Measurements from ENCODE around the gene SEC14L1.

SEC14L1 gene

DNA sequence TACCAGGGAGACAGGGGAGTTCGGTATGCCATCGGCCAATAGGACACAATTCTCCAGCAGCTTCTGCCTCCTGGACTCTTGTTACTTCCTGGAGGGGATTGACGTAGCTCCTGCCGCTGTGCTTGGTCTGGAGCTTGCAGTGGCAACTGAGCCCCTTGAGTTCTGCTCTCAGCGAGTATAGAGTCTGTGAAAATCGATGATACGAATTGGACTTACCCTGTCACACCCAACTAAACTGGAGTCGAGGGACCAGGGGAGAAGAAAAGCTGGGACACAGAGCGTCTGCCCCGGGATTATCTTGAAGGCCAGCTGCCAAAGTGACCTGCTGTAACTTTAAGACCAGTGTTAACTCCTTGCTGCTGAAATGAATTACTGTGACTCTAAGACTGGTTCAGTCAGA, 22.2 kb downstream of the SEC14L1 start:
- no peak for DNase-seq (ENCODE audit: low read depth, low spot score)

DNA sequence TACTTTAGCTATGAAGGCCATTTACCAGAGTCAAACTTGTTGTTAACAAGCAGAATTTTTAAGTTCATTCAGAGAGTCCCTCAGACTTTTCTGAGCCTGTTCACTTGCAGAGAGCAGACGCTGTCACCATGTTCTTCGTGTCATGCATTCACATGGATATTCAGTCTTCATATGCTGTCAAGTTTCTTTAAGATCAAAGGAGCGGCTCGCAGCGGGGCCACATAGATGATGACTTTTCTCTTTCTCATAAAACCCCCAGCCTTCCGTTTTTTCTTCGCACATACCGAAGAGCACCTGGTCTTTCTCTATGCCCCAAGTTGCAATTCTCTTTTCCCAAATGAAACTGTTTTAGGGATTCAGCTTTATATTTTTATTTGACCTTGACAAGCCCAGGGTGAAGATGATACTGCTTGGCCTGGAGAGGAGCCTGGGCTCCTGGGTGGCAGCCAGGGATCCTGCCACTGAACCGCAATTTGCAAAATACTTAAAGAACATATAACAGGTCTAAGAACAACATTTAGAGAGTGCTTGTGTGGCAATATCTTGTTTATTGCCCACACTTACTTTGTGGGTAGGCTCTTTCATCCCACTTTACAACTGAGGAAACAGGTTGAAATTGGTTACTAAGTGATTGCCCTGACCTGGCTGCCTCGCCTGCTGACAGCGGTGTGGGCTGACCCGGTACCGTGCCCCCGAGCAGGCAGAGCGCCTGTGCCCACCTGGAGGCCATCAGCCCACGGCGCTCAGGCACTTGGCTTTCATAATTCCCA, 22.9 kb downstream of the SEC14L1 start:
- DNase-seq (ENCODE audit: low read depth, low spot score) = no peak

DNA sequence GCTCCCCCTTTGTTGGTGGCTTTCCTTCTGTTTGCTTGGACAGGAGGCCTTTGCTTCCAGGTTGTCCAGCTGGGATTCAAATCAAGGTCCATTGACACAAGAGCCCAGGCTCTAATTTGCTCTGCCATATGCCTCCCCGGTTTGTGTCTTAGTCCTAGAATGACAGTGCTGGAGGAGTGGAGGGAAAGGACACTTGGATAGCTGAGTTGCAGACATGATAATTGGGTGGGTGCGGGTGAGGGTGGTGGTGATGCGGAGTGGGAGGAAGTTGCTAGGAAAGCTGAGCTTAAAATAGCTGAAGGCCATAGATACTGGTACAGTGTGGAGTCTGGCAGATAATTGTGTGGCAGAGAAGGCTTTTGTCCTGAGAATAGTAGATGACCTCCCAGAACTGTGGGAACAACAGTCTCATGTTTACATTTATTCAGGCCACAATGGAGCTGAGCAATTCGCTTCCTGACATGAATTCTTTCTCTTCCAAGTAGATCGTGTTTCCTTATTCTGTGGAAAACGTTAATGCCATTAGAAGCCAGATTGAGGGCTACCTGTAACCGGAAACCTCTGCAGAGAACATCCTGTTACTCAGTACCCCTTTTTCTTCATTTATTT, 23.8 kb downstream of the SEC14L1 start:
- DNase-seq (ENCODE audit: low read depth, low spot score) = no peak

DNA sequence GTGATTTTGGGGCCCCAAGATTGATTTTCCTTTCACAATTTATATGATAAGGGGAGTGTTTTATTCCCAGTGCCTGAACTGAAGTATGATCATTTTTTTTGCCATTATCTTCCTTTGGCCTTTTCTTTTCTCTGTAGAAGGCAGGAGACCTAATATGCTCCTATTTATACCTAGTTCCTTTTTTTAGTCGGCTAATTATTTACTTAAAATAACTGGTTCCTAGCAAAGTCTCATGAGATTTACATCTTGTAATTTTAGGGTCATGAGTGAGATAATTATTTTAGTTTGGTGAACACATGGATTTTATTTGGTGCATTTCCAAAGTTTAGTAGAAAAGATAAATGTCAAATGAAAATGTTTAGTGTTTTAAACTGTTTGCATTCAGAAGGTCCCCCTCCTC, 24.8 kb downstream of the SEC14L1 start:
- DNase-seq (ENCODE audit: low read depth, low spot score) = no peak

DNA sequence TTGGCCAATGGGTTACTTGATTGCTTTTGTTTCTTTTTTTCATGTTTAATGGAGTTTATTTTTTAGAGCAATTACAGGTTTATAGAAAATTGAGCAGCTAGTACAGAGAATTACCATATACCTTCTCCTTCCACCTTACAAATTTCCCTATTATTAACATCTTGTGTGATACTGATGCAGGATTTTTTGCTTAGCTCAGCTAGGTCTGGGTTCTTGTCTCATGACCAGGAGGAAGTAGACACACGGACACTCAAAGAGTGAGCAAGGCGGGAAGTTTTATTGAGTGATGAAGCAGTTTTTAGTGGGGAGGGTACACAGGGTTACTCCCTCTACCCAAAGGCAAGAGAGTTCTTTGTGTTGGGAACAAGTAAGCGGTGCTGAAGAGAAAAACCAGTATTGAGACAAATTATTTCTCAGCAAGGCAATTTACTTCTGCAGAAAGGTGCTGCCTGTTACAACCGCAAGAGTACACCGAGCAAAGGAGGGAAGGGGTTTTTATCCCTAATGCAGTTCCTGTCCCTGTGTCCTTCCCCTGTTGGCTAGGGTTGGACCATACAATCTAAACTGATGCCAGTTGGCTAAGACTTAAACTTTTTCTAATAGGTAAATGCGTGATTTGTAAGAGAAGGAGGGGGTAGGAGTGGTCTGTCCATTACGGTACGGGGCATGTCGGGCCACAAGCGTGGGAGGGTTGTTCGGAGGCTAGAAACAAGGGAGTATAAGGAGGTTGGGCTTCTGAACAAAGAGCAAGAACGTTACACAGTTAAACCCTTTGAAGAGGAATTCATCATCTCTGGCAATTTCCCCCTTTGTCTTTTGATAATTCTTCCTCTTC, 26.9 kb downstream of the SEC14L1 start:
- no peak for DNase-seq (ENCODE audit: low read depth, low spot score)

DNA sequence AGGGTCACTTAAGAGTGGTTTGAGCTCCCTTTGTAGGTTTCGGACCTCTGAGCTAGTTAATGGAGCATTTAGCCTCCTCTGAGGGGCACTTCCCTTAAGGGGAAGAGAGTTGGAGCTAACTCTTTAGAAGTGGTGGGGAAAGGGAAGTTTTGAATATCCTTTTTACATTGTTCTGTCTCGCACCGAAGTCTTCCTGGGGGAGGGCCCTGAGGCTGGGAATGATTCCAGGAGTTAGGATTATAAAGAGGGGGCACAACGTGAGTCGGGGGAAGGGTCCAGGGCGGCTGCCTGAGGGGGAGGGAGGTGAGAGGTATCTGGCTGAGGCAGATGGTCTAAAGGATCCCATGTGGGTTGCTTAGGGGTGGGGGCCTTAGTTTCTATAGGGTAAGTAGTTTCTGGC, 32.3 kb downstream of the SEC14L1 start:
- DNase-seq (ENCODE audit: low read depth, low spot score) = no peak

DNA sequence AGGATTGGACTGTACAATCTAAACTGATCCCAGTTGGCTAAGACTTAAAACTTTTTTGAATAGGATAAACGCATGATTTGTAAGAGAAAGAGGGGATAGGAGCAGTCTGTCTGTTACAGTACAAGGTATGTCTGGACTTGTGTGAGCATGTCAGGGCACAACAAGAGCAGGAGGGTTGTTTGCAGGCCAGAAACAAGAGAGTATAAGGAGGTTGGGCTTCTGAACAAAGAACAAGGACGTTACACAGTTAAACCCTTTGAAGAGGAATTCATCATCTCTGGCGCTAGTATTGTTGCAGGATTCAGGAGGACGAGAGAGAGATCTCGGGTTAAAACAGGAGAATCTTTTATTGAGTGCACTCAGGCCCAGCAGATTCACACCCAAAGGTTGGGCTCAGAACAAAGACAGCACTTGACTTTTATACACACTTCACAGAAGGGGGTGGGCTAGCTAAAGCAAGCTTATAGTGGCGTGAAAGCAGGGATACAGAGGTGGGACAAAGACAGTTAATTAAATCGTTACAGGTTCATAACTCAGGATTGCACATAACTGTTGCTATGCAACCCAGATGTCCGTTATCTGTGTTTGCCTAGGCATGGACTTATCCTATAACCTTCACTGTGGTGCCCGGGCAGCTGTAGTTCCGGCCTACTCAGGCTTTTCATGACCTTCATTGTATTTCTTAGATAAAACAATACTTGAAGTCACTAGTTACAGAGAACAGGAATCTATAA, 34.3 kb downstream of the SEC14L1 start:
- no peak for DNase-seq (ENCODE audit: low read depth, low spot score)

DNA sequence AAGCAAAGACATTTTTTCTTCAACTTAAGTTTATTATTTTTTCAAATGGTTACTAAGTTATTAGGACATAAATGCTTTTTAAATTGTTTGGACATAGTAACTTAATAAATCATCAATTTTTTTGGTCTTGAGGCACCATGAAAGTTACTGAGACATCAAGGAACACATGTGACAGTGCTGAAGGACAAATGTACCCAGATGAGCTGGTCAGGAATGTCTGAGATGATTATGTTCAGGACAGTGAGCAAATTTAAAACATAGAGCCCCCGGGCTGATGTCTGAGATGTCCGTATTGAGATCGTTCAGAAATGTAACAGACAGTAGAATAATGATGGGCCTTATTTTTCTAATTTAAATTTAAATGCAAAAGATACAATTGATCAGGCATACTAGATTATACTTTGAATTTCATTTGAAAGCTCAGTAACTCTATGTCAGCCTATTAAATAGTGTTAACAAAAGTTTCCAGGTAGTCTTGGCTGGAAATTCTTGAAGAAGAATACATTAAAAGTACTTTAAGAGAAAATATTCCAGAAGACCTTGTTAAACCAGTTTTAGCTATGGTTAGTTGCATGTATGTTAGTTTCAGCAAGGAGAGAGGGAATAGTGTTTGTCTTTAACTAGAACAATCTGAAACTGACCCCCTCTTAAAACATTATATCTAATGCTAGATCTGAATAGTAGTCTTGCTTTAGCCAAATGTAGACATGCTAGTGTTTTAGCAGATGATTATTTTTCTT, 36.4 kb downstream of the SEC14L1 start:
- no peak for DNase-seq (ENCODE audit: low read depth, low spot score)

DNA sequence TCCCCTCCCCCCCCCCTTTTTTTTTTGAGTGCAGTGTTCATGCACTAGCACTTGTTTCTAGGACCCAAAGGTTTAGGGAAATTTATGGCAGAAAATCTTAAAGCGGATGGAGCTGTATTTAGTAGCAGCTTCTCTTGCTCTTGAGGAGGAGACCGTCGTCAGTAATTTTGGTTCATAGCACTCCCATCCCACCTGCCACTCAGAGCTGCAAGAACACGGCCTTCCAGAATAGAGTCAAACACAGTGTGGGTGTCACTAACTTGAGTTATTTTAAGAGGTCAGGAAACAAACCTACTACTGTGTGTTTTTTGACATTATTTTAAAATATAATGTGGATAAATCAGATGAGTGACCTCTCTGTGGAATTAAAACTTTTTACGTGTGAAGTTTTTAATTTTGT, 37.3 kb downstream of the SEC14L1 start:
- DNase-seq (ENCODE audit: low read depth, low spot score) = no peak

DNA sequence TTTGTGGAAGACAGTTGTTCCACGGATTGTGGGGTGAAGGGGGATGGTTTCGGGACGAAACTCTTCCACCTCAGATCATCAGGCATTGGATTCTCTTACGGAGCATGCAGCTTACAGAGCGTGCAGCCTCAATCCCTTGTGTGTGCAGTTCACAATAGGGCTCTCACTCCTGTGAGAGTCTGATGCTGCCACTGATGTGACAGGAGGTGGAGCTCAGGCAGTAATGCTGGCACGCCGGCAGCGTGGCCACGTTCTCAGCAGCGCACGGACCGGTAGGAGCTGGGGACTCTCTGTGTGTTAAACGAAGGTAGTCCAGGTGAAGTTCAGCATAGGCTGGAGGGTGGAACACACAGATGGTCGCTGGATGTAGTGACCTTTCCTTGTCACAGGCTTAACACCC, 37.8 kb downstream of the SEC14L1 start:
- no peak for DNase-seq (ENCODE audit: low read depth, low spot score)

DNA sequence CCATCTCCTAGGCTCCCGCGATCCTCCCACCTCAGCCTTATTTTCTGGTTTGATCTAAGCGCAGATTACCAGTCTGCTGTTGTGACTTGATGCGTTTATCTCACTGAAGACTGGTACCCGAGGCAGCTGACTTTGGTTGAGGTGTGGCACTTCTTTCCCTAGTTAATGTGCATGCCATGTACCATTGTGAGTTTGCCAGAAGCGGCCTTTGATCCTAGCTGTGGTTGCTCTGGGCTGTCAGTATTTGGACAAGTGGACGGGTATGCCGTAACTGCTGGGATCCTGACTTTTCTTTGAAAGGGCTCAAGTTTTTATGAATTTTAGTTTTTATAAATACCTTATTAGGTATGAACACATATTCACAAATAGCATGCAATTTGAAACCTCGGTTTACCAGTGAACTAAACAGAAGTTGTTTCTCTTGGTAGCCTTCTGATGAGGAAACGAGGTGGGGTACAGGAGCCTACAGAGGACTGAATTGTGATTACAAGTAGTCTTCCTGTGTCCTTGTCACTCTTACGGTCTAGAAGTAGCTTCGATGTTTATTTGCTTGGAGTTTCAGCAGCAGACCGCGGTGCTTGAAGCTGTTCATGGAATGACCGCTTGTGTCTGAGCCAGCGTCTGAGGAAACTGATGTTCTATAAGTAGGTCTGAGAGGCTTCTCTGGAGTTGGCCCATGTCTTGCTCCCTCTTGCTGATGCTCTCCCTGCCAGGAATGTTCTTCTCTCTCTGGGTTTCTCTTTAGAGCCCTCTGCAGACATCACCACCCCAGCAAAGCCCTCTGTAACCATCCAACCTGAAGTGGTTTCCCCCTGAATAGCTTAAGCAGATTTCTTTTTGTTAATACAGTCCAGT, 40.0 kb downstream of the SEC14L1 start:
- no peak for DNase-seq (ENCODE audit: low read depth, low spot score)

DNA sequence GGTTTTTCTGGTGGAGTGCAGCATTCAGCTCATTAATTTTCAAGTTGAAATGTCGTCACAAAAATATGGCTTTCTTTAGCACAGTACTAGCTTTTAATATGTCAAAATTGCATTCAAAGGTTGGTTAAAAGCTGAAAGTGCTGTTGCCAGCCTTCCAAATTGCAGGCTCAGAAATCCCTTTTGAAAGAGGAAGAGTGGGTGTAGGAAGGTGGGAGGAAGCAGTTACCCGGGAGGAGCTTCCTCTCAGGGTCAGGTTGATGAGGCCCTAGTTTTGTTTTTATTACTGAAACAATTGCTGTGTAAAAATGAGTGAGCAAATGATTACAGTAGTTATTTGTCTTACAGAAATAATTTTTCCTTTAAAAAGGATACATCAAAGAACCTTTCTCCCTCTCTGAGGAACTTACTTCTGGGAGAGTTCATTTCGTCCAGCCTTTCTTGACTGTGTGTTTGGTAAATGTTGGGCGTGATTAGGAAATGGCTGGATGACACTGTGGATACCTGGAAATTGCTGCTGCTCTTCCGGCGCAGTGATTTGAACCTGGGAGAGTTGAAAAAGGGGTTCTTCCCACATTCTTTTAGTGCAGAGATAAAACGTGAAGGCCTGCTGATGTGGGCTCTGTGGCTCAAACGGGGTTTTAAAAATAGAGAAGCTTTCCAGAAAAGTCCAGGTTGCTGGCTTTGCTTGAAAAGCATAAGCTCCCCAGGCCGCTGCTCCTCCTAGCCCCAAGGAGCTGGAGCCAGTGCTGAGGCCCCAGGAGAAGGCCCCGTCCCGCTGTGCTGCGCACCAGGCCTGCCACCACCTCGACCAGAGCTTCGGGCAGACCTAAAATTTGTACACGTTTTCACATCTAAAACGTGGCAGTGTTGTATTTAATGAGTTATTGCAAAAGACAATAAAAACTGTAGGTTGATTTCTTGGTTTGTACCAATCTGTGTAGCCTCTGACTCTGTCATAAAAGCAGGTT, 41.7 kb downstream of the SEC14L1 start:
- no peak for DNase-seq (ENCODE audit: low read depth, low spot score)

DNA sequence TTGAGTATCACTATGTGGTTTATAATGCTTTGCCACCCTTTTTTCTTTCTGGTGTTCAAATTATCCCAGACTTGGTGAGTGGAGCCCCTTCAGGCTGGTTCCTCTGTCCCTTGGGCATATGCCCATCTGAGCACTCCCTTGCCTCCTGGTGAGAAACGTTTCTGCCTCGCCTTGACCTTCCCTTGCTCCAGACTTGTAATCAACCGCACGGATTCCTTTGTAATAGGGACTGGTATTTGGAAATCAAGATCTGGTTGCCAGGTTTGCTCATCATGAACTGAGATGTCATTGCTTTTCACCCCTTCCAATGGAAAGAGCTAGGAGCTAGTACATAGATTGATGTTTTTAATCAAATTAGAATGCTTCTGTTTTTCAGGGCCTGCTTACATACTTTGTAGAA, 43.7 kb downstream of the SEC14L1 start:
- no peak for DNase-seq (ENCODE audit: low read depth, low spot score)

DNA sequence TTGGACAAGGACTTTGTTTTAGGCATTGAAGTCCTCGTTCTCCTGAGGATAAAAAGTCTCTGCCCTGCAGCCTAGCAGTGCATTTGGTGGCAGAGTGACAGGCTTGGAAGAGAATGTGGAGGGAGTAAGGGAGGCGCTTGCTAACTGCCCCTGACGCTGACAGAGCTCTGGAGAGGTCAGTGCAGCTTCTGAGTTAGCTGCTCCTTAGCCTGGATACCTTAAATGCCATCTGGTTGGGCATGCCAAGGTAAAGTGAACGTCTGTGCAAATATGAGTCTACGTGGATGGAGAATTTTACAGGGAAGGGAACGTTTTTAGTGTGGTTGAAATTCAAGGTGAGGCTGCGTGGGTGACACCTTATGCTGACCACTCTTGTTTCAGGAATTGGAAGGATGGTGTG, 44.4 kb downstream of the SEC14L1 start:
- no peak for DNase-seq (ENCODE audit: low read depth, low spot score)

DNA sequence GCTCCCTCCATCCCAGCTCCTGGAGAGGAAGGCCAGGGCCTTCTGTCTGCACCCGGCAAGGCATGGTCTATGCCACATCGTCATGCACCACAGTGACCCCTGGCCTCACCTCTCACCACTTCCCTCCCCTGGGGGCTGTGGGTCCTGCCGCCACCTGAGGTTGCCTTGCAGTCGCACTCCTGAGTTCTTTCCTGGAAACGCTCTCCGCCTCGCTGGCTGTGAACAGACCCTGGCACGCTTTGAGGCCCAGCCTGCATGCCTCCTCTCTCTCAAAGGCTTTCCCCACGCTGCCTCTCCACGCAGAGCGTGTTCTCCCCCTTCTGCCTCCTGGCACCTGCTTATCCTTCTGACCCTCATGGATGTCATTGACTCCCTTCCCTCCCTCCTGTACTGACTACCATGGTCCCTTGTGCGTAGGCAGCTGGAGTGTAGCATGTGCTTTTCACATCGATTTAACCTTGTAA, 45.4 kb downstream of the SEC14L1 start:
- no peak for DNase-seq (ENCODE audit: low read depth, low spot score)

DNA sequence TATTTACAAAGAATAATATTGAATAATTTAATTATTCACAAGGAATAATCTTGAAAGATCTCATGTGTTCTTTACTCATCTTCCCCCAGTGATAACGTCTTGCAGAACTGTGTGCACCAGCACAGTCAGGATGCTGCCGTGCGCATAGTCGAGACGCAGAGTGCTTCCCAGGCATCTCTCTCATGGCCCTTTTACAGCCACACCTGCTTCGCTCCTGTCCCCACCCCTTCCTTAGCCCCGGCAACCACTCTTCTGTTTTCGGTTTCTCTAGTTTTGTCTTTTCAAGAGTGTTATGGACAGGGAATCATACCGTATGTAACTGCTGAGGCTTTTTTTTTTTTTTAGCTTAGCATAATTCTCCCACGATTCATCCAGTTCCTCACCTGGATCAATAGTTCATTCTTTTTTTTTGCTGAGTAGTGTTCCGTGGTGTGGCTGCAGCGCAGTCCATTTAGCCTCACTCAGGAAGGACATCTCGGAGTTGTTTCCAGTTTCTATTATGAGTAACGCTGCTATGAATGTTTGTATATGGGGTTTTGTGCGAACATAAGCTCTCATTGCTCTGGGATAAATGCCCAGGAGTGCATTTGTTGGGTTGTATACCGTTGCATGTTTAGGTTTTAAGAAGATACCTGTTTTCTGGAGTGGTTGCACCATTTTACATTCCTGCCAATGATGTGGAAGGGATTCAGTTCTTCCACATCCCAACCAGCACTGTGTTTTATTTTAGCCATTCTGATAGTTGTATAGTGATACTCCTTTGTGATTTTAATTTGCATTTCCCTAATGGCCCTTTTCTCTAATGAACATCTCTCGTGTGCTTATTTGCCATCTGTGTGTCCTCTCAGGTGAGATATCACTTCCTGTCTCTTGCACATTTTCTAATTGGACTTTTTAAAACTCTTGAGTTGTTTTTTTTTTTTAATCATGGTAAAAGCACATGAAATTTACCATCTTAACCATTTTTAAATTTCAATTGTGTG, 47.6 kb downstream of the SEC14L1 start:
- no peak for DNase-seq (ENCODE audit: low read depth, low spot score)

DNA sequence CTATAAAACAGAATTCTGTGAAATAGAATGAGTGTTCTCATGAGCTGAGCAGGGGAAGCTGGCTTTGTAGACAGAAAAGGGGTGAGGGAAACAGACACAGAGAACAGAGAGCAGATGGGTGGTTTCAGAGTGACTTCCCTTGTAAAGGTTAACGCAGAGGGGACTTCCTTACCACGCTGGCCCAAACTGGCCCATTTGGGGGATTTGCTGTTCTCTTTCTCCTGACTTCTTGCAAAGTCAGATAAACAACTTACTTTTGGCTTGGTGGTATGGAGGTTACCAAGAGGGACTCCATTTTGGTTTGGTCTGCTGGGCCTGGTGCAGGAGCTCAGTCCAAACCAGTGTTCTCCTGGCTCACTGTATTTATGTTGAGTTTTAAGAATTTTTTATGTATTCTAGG, 48.4 kb downstream of the SEC14L1 start:
- no peak for DNase-seq (ENCODE audit: low read depth, low spot score)

DNA sequence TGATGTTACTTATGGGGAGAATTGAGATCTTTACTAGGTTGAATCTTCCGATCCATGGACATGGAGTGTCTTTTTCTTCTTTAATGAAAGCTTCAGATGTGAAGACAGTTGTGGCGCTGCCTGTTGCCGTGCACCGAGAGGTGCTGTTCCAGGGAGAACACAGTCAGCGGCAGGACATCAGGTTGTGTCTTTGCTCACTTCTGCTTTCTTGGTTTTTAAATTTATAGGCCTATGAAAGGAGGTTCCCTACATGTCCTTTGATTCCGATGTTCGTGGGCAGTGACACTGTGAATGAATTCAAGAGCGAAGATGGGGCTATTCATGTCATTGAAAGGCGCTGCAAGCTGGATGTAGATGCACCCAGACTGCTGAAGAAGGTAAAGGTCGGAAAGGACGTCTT, 49.8 kb downstream of the SEC14L1 start:
- no peak for DNase-seq (ENCODE audit: low read depth, low spot score)
